GM19468 (cell line): ENCODE data around the gene SLCO2B1.
"Not testable (repeated sequence)": the region's sequence is repeated elsewhere in the genome, so short reads cannot be mapped to it uniquely, and the experiment has no call there.

Experiments
- ATAC-seq: cut with Tn5 transposase; IDR thresholded peaks from one replicate; pipeline ENCODE4 v1.9.1; 2021; ENCODE audit warnings: mild to moderate bottlenecking, moderate library complexity, moderate number of reproducible peaks; ENCODE audit not compliant: unreplicated experiment; ENCODE audit errors: extremely low read depth

SLCO2B1 gene

GRCh38 chr11:75150879-75151278 is at the start of gene SLCO2B1:
Gene SLCO2B1 (plus strand): TSS chr11:75151107. CDS start chr11:75151382, 275 bp downstream.
- no peak for ATAC-seq

- ATAC-seq = no peak
Observed at GRCh38 chr11:75101424-75102128, 49.3 kb upstream of the SLCO2B1 start.

DNA sequence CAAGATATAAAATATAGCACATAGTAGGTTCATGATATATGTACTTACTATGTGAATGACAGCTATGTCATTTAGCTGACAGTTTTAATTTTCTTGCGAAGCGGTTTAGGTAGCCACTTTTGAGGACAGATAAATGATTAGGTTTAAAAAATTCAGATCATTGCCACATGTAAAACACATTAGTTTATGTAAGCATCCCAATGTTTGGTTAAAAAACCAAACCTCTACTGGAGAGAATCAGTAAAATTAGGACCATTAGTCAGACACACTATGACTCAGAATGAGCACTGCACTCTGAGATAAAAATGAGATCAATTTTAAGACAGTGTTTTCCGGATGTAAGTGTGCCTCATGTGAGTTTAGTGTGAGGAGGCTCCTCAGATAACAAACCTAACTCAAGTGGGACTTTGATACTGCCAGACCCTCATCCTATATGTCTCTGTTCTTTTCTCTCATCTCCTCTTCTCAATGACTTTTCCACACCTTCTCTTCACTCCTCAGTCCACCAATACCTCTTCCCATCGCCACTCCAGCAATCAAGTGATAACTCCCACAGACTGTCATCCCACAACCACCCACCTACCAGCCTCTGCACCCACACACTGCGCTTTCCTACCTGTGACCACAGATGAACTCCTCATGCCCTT is 47.4 kb upstream of the SLCO2B1 start:
- no peak for ATAC-seq

DNA sequence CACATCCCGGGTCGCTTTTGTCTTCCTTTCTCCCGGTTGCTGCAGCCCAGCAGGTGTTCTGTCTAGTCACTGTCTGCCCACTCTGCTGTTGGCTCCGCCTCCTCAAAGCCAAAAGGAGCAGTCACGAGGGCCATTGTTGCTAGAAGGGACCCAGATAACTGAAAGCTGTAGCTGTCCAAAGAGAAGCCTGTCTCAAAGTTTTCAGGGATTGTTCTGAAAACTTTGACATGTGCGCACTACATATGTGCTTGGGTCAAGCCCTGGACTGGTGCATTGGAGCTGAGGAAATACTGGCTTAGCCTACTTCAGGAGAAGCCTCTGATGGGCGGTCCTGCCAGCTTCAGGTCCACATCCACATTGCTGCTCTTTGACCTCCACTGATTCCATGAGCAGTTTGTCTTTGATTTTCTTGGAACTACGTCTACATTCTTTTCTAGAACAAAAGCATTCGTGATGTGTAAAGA is 45.4 kb upstream of the SLCO2B1 start:
- ATAC-seq = no peak

GRCh38 chr11:75105967-75106681 is 44.8 kb upstream of the SLCO2B1 start:
- ATAC-seq = not testable (repeated sequence)

DNA sequence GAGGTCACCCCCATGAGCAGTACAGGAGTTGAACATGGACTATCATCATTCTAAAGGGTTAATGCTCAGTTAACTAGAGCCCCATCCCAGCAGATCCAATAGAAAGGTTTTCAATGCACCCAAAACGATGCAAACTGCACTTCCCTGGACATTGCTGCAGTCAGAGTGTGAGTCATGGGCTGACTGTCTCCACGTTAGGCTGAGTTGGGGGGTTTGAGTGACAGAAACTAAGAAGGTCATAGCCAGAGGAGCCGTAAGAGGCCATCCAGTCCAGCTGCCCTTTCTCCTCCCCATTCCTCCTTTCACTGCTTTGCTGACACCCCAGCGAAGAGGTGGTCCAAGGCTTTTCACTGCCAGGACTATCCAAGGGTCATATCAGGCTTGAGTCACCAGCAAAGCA is 43.7 kb upstream of the SLCO2B1 start:
- ATAC-seq = no peak

- ATAC-seq = no peak
Observed at GRCh38 chr11:75112200-75112599, 38.7 kb upstream of the SLCO2B1 start.

- no peak for ATAC-seq
Observed at GRCh38 chr11:75113030-75113429, 37.9 kb upstream of the SLCO2B1 start.

DNA sequence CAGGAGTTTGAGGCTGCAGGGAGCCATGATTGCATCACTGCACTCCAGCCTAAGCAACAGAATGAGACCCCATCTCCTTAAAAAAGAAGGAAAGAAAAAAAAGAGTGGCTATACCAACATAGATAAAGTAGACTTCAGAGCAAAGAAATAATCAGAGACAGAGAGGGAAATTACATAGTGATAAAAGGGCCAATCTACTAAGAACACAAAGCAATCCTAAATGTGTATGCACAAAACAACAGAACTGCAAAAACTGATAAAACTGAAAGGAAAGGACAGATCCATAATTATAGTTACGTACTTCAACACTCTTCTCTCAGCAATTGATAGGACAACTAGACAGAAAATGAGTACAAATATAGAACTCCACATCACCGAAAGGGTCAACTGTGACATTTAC is 36.4 kb upstream of the SLCO2B1 start:
- no peak for ATAC-seq

DNA sequence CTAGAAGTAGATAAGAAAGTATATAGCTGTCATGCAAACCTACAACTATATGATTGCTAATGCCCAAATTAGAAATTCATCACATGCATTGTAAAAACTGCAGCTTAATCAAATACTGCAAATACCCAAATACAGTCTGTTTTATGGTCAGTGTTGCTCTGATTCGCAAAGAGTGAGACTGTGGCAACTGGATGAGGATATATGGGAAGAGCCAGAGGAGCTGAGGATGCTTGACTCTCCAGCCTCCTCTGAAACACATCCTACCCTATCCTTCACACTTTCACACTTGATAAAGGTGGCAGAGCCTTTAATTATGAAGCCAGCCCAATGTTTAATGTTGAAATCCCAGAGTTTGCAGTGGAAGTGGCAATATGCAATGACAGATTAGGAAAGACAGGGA is 32.3 kb upstream of the SLCO2B1 start:
- ATAC-seq = no peak

DNA sequence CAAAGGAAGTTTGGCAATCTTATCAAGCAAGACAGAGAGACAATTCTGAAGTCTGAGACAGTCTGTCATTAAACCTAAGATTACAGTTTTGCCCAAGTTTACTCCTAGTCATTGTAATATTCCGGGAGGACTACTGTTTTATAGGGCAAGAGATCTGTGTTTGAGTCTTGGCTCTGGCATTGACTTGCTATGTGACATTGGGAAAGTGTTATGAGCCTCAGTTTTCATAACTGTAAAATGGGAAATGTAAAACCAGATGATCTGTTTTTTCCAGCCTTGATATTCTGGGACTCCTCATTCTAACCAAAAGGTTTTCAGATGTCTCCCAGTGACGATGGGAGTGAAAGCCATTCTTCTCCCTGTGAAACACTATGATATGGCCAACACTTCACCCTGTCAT is 24.3 kb upstream of the SLCO2B1 start:
- no peak for ATAC-seq

DNA sequence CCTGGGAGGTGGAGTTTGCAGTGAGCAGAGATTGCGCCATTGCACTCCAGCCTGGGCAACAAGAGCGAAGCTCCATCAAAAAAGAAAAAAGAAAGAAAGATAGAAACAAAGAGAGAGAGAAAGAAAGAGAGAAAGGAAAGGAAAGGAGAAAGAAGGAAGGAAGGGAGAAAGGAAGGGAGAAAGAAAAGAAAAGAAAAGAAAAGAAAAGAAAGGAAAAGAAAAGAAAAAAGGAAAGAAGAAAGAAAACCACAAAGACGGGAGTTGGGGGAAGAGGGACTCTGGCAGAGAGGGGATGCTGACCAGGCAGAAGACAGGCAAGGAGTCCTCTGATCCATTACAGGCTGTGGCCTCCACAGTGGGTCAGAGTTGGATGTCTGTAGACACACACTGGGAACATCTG is 18.8 kb upstream of the SLCO2B1 start:
- ATAC-seq = no peak

DNA sequence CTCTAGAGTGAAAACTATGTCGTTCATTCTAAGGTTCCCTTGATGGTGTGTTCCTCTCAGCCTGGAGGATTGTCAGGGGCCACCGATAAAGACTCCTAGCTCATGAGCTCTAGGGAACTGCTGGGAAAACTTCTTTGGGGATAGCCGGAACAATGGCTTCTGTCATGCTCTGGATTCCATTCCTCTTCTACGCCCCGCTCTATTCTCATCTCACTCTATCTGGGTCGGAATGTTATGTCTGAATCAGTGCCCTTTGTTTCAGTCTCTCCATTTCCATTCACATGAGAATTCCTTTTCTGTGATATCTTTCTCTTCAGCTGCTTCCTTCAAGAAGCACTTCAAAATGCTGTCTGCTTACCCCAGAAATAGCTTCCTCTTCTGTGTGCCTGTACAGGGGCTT is 16.9 kb upstream of the SLCO2B1 start:
- no peak for ATAC-seq

- no peak for ATAC-seq
Observed at GRCh38 chr11:75135021-75135650, 15.8 kb upstream of the SLCO2B1 start.

DNA sequence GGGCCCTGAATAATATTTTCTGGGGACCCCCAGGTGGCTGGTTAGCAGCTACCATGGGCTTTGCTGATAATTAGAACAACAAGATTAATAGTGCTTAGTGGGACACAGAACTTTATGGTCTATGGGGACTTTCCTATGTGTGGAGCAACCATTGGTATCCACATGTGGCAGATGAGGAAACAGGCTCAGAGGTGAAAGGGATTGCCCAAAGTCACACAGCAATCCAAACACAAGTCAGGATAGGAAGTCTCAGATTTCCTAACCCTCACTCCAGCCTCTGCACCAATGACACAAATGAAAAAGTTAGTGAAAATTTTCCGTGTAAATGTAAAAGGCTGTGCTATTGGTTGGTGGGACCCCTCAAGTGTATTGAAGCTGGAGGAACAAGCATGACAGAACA is 15.3 kb upstream of the SLCO2B1 start:
- no peak for ATAC-seq

DNA sequence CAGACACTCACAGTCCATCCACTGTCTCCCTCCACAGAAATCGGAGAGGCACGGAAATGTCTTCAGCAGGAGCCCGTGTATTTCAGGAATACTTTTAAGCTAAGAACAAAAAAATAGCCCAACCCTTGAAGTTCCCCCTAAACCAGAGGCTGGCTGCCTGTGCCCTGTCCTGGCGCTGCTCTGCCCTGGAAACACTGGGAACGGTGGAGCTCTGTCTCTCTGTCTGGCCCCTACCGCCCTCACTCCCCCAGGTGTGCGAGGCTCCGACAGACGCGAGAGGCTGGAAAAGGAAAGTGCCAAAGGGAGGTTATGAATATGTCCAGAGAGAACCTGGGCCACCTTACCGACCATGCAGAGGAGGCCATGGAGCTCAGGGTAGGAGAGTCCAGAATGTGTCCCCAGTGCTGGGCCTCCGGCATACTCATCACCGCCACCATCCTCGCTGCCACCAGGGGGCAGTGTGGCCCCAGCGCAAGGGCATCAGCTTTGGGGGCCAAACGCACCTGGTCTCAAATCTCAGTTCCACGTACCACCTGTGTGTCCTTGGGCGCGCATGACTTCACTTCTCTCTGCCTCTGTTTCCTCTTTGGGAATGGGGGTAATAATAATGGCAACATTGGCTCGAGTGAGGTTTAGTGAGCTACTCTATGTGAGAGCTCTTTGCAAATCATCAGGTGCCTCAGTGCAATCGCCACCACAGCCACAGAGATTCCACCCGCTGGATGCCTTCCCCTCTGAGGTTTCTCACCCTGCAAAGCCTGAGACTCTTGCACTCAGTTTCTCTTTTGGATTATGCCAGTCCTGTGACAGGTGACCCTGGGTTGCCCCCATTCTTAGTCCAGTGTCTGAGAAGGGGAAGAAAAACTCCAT is 10.4 kb upstream of the SLCO2B1 start:
- ATAC-seq = no peak

- ATAC-seq = no peak
Observed at GRCh38 chr11:75141166-75141565, 9.7 kb upstream of the SLCO2B1 start.

- ATAC-seq = no peak
Observed at GRCh38 chr11:75142714-75143419, 8.0 kb upstream of the SLCO2B1 start.

GRCh38 chr11:75143420-75143731 is 7.5 kb upstream of the SLCO2B1 start:
- ATAC-seq = no peak

- ATAC-seq = no peak
Observed at GRCh38 chr11:75144716-75145014, 6.2 kb upstream of the SLCO2B1 start.
